B cell (primary cell): ENCODE results near the gene TSPAN14. TPM values are rescaled to one million over a fixed set of nuclear protein-coding genes. Genes with fewer than 3 reads are reported as not detected.
"Not testable (repeated sequence)": the region's sequence is repeated elsewhere in the genome, so short reads cannot be mapped to it uniquely, and the experiment has no call there.

Experiments
- ATAC-seq: fragments of 200-7000 bp; cut with Tn5 transposase; one replicate; pipeline ENCODE4 v1.10.0; 2021; ENCODE audit warnings: low read depth, mild to moderate bottlenecking, moderate number of reproducible peaks, moderate library complexity
- CTCF ChIA-PET: fragments of 350-600 bp; sonication (Branson Sonifier 250); formaldehyde crosslinking; loops from one replicate; lab custom pipeline; 2021; ENCODE audit warnings: antibody characterized with exemption, inconsistent platforms; lab: Charles Lee
- POLR2A ChIA-PET: fragments of 350-600 bp; sonication (Branson Sonifier 250); formaldehyde crosslinking; loops from one replicate; lab custom pipeline; 2021; ENCODE audit warnings: antibody characterized with exemption; lab: Charles Lee
- DNase-seq: peaks from one replicate; pipeline ENCODE4 v3.0.0; 2013
- H2AFZ ChIP-seq: 2 replicates; pipeline ENCODE4 v1.6.1; 2012; ENCODE audit warnings: mild to moderate bottlenecking, low read depth, low read length; ENCODE audit not compliant: insufficient read depth, poor library complexity, severe bottlenecking
- H3K27ac ChIP-seq, 2 donors: 1 replicate in 1 of 2; 2 replicates in 1 of 2; pipeline ENCODE4 v1.5.1; 2012 to 2013; ENCODE audit warnings: low read length in 2 of 2, mild to moderate bottlenecking in 2 of 2, moderate library complexity in 1 of 2
- H3K27me3 ChIP-seq, 4 experiments: fragments of 200-600 bp in 1 of 4; sonication (generic) in 1 of 4; replicated peaks in 1 of 4; 1 replicate in 2 of 4; 2 replicates in 2 of 4; pipeline versions ENCODE4 v1.6.1 to v1.7.0; 2013 to 2016; ENCODE audit warnings: low read length in 3 of 4, mild to moderate bottlenecking in 2 of 4, mixed read lengths in 1 of 4, moderate library complexity in 1 of 4; ENCODE audit not compliant: insufficient read depth in 4 of 4, control insufficient read depth in 3 of 4; ENCODE audit errors: control extremely low read depth in 1 of 4
- H3K36me3 ChIP-seq, 2 experiments: replicated peaks in 1 of 2; 1 replicate in 1 of 2; 2 replicates in 1 of 2; pipeline versions ENCODE4 v1.6.1 to v1.7.1; 2013; ENCODE audit warnings: low read length in 1 of 2; ENCODE audit not compliant: insufficient read depth in 2 of 2, control insufficient read depth in 1 of 2; ENCODE audit errors: control extremely low read depth in 1 of 2, extremely low read depth in 1 of 2
- H3K4me1 ChIP-seq, 2 donors: fragments of 200-600 bp in 1 of 2; sonication (generic) in 1 of 2; 1 replicate in 1 of 2; 2 replicates in 1 of 2; pipeline versions ENCODE4 v1.5.1 to v1.6.1; 2013 to 2017; ENCODE audit warnings: low read length in 2 of 2; ENCODE audit not compliant: control insufficient read depth in 2 of 2, insufficient read depth in 2 of 2
- H3K4me2 ChIP-seq: replicated peaks from 2 replicates; pipeline ENCODE3; 2012; ENCODE audit warnings: mild to moderate bottlenecking, low read depth, low read length; ENCODE audit not compliant: poor library complexity, severe bottlenecking
- H3K4me3 ChIP-seq, 5 experiments: fragments of 200-600 bp in 1 of 5; sonication (generic) in 1 of 5; 1 replicate in 3 of 5; 2 replicates in 2 of 5; pipeline versions ENCODE4 v1.5.1 to v1.7.0; 2011 to 2016; ENCODE audit warnings: low read length in 4 of 5, mild to moderate bottlenecking in 4 of 5, low read depth in 2 of 5, control low read depth in 1 of 5, moderate library complexity in 1 of 5; ENCODE audit not compliant: insufficient read depth in 1 of 5; ENCODE audit errors: control extremely low read depth in 1 of 5, extremely low read depth in 1 of 5
- H3K79me2 ChIP-seq: fragments of 200-600 bp; sonication (generic); one replicate; pipeline ENCODE4 v1.6.0; 2016; ENCODE audit warnings: low read length; ENCODE audit not compliant: control insufficient read depth, insufficient read depth
- H3K9ac ChIP-seq: fragments of 200-600 bp; sonication (generic); 2 replicates; pipeline ENCODE4 v1.6.1; 2017; ENCODE audit warnings: mild to moderate bottlenecking, low read length, moderate library complexity
- H3K9me3 ChIP-seq, 3 donors: one replicate each; pipeline versions ENCODE4 v1.6.1 to v1.7.1; 2013; ENCODE audit warnings: low read length in 2 of 3; ENCODE audit not compliant: control insufficient read depth in 2 of 3, insufficient read depth in 1 of 3; ENCODE audit errors: control extremely low read depth in 1 of 3
- H4K20me1 ChIP-seq: 2 replicates; pipeline ENCODE4 v1.6.0; 2012; ENCODE audit warnings: mild to moderate bottlenecking, low read length; ENCODE audit not compliant: insufficient read depth, control insufficient read depth, poor library complexity, severe bottlenecking
- H3K27ac Mint-ChIP-seq: one replicate; pipeline ENCODE4 v1.8.0; 2021; ENCODE audit warnings: mixed read lengths
- H3K27me3 Mint-ChIP-seq: one replicate; pipeline ENCODE4 v1.8.0; 2021; ENCODE audit warnings: mixed read lengths
- H3K4me1 Mint-ChIP-seq: one replicate; pipeline ENCODE4 v1.8.0; 2021; ENCODE audit warnings: mixed read lengths
- H3K4me3 Mint-ChIP-seq: one replicate; pipeline ENCODE4 v1.8.0; 2021; ENCODE audit warnings: mixed read lengths
- H3K9me3 Mint-ChIP-seq: one replicate; pipeline ENCODE4 v1.8.0; 2022; ENCODE audit warnings: mixed read lengths; ENCODE audit not compliant: insufficient read depth
- EZH2 ChIP-seq: IDR thresholded peaks from 2 replicates; pipeline ENCODE4 v1.6.1; 2012; ENCODE audit warnings: borderline replicate concordance, low read depth, mild to moderate bottlenecking, moderate library complexity, low read length; ENCODE audit not compliant: insufficient read depth, poor library complexity, severe bottlenecking
- WGBS: methylation state at CpG from one replicate; pipeline ENCODE4 v1.1.5; 2013; ENCODE audit warnings: missing lambda C conversion rate; ENCODE audit not compliant: insufficient coverage; 5-methylcytosine and 5-hydroxymethylcytosine counted together
- intact Hi-C: fragments of 100-400 bp; cut with micrococcal nuclease; formaldehyde crosslinking; loops from one replicate; pipeline ENCODE4 v1.10.0; 2022
- polyA plus RNA-seq: library from polyadenylated mRNA; depleted of rRNA; stranded (reverse); fragments of >200 nt; gene quantifications from 2 replicates; pipeline ENCODE4 v1.2.3, GENCODE V29; 2012
- total RNA-seq, 2 donors: library from RNA; stranded (reverse); fragments of 120-200 nt in 1 of 2; gene quantifications; 1 replicate in 1 of 2; 2 replicates in 1 of 2; pipeline versions ENCODE4 v1.2.3 to v1.2.4, GENCODE V29; 2013 to 2022
- TF ChIP-seq, protein P1 (sequence below): fragments of 200-600 bp; IDR thresholded peaks from one replicate; pipeline ENCODE4 v1.8.0; 2022; ENCODE audit warnings: antibody characterized with exemption, mild to moderate bottlenecking

TSPAN14 gene
- total and polyA plus RNA-seq, 2 donors (not counting 1 experiment from before 2014, with no cell fraction given) = 27.8 to 55.3 TPM

DNA sequence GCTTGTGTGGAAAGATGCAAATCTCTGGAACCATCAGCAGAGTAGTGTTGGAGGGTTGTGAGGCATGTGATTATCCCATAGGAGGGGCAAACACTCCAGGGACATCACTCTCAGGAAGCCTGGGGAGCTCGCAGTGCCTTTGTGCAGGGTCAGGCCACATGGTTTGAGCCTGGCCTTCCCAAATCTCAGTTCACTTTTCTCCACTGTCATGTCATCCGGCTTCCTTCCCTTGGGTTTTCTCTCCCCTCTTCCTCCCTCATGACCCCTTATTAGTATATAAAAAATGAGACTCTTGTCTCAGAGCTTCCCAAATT is 20.4 kb downstream of the TSPAN14 start:
- Mint-ChIP-seq H3K9me3 (no peaks in the 10 kb centered on the region), H3K4me3 (no peak overlapping the region), H3K27ac (peak overlapping the region; percentile 59), H3K27me3 (no peaks in the 10 kb centered on the region), H3K4me1 (peaks cover 44% of the 10 kb centered on the region)
- Histone ChIP-seq H3K27me3 (no peaks in the 10 kb centered on the region), H3K4me1 (peaks cover 31 to 38% of the 10 kb centered on the region in 2 donors), H2AFZ (no peak overlapping the region), H3K9me3 (peaks cover 0 to 10% (median 5%) of the 10 kb centered on the region in 3 donors), H3K27ac (no peak overlapping the region), H3K79me2 (peaks cover 86% of the 10 kb centered on the region), H3K36me3 (peaks cover 0 to 30% of the 10 kb centered on the region in 2 experiments), H3K9ac (no peak overlapping the region), H3K4me2 (no peak overlapping the region), H4K20me1 (peaks cover 47% of the 10 kb centered on the region), H3K4me3 (no peak overlapping the region)
- CTCF ChIA-PET = interaction anchor here (1.0 to 2.6 kb wide), 5 partner anchors 11 to 31 kb away, joined by 3 to 8 read pairs (median 4); no protein-coding TSS in a partner anchor
- DNase-seq (no peak), ATAC-seq (no peak)
- no peak for TF ChIP-seq EZH2
- TF ChIP-seq, protein P1, sequence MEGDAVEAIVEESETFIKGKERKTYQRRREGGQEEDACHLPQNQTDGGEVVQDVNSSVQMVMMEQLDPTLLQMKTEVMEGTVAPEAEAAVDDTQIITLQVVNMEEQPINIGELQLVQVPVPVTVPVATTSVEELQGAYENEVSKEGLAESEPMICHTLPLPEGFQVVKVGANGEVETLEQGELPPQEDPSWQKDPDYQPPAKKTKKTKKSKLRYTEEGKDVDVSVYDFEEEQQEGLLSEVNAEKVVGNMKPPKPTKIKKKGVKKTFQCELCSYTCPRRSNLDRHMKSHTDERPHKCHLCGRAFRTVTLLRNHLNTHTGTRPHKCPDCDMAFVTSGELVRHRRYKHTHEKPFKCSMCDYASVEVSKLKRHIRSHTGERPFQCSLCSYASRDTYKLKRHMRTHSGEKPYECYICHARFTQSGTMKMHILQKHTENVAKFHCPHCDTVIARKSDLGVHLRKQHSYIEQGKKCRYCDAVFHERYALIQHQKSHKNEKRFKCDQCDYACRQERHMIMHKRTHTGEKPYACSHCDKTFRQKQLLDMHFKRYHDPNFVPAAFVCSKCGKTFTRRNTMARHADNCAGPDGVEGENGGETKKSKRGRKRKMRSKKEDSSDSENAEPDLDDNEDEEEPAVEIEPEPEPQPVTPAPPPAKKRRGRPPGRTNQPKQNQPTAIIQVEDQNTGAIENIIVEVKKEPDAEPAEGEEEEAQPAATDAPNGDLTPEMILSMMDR = no peak
- WGBS = 100% methylated on average over 1 of the region's 2 CpGs
- POLR2A ChIA-PET = interaction anchor here (0.5 to 1.6 kb wide), 3 partner anchors 25 to 44 kb away, joined by 4 to 8 read pairs (median 6); no protein-coding TSS in a partner anchor
- intact Hi-C loops = no loop called here

DNA sequence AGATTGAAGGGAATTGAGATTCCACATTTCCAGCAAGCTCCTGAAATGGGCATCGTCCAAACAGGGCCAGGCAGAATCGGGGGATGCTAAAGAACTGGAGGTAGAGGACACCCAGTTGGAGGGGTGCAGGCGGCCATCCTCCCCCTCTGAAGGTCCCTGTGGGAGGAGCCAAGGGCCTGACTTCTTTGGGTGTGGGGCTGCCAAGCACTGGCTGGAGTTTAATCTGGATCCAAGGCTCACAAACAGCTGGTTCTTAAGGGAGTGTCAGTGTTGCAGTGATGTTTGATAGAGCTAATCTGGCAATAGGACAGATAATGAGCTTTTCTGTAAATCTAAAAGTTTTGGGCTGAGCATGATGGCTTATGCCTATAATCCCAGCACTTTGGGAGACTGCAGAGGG is 20.8 kb downstream of the TSPAN14 start:
- H3K9me3 ChIP-seq = peaks cover 0 to 10% (median 5%) of the 10 kb centered on the region in 3 donors
- no peak overlapping the region for H2AFZ ChIP-seq
- Mint-ChIP-seq H3K4me3 (no peak overlapping the region), H3K27me3 (no peaks in the 10 kb centered on the region), H3K4me1 (peaks cover 44% of the 10 kb centered on the region), H3K27ac (peak overlapping the region; percentile 15), H3K9me3 (no peaks in the 10 kb centered on the region)
- no peak for TF ChIP-seq EZH2
- TF ChIP-seq, protein P1 = no peak
- peaks cover 47% of the 10 kb centered on the region for H4K20me1 ChIP-seq
- no peak overlapping the region for H3K4me2 ChIP-seq
- no peak for ATAC-seq
- H3K4me3 ChIP-seq = no peak overlapping the region
- H3K27me3 ChIP-seq = no peaks in the 10 kb centered on the region
- H3K36me3 ChIP-seq = peaks cover 0 to 27% of the 10 kb centered on the region in 2 experiments
- POLR2A ChIA-PET = interaction anchor here (0.5 to 1.6 kb wide), 2 partner anchors 25 to 35 kb away, joined by 4 to 8 read pairs; no protein-coding TSS in a partner anchor
- H3K27ac ChIP-seq = no peak overlapping the region
- H3K9ac ChIP-seq = no peak overlapping the region
- peaks cover 31 to 38% of the 10 kb centered on the region in 2 donors for H3K4me1 ChIP-seq
- WGBS = 100% methylated on average over 3 of the region's 3 CpGs
- intact Hi-C loops = no loop called here
- peaks cover 84% of the 10 kb centered on the region for H3K79me2 ChIP-seq
- no peak for DNase-seq
- CTCF ChIA-PET = interaction anchor here (1.0 to 1.3 kb wide), 4 partner anchors 11 to 31 kb away, joined by 3 to 7 read pairs (median 4); no protein-coding TSS in a partner anchor

DNA sequence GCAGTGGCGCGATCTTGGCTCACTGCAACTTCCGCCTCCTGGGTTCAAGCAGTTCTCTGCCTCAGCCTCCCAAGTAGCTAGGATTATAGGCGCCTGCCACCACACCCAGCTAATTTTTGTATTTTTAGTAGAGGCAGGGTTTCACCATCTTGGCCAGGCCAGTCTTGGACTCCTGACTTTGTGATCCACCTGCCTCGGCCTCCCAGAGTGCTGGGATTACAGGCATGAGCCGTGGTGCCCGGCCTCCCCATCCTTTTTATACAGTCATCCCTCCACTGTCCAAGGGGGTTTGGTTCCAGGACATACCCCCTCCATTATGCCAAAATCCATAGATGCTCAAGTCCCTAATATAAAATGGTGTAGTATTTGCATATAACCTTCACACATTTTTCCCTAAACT is 21.5 kb downstream of the TSPAN14 start:
- ATAC-seq, H3K9me3 Mint-ChIP-seq, H3K27ac ChIP-seq, H3K4me3 Mint-ChIP-seq, DNase-seq, H3K9ac ChIP-seq, H3K4me2 ChIP-seq, H2AFZ ChIP-seq, intact Hi-C loops, H3K27me3 Mint-ChIP-seq, H3K9me3 ChIP-seq, H3K27me3 ChIP-seq, H3K4me3 ChIP-seq: not testable (repeated sequence)
- Histone ChIP-seq H4K20me1 (peaks cover 47% of the 10 kb centered on the region), H3K4me1 (peaks cover 31 to 38% of the 10 kb centered on the region in 2 donors), H3K36me3 (peaks cover 0 to 21% of the 10 kb centered on the region in 2 experiments), H3K79me2 (peaks cover 77% of the 10 kb centered on the region)
- CTCF ChIA-PET = interaction anchor here (1.0 to 1.3 kb wide), 4 partner anchors 12 to 31 kb away, joined by 3 to 7 read pairs (median 4); no protein-coding TSS in a partner anchor
- H3K27ac Mint-ChIP-seq = peak overlapping the region; percentile 46
- peaks cover 47% of the 10 kb centered on the region for H3K4me1 Mint-ChIP-seq
- POLR2A ChIA-PET = interaction anchor here (0.7 kb wide), 1 partner anchor 12 kb away, joined by 5 read pairs; no protein-coding TSS in a partner anchor
- WGBS = 98% methylated on average over 6 of the region's 7 CpGs
